Hepatocyte (in vitro differentiated cells): ENCODE data around the gene BRINP2. TPM values are rescaled to one million over a fixed set of nuclear protein-coding genes. Genes with fewer than 3 reads are reported as not detected.

Experiments used
- DNase-seq: peaks from one replicate; pipeline ENCODE4 v3.0.0-alpha.2; 2016; ENCODE audit warnings: low spot score
- H2AFZ ChIP-seq: fragments of 200-600 bp; sonication (generic); 2 replicates; pipeline ENCODE4 v1.6.0; 2016; ENCODE audit warnings: antibody characterized with exemption, mild to moderate bottlenecking
- H3K27ac ChIP-seq: fragments of 200-600 bp; sonication (generic); 2 replicates; pipeline ENCODE4 v1.5.1; 2016; ENCODE audit warnings: mild to moderate bottlenecking
- H3K27me3 ChIP-seq: fragments of 200-600 bp; sonication (generic); 2 replicates; pipeline ENCODE4 v1.6.1; 2016
- H3K36me3 ChIP-seq: fragments of 200-600 bp; sonication (generic); replicated peaks from 2 replicates; pipeline ENCODE4 v1.5.1; 2016; ENCODE audit warnings: low read depth; ENCODE audit not compliant: insufficient read depth
- H3K4me1 ChIP-seq: fragments of 200-600 bp; sonication (generic); 2 replicates; pipeline ENCODE4 v1.5.1; 2016; ENCODE audit warnings: mild to moderate bottlenecking, moderate library complexity; ENCODE audit not compliant: insufficient read depth
- H3K4me2 ChIP-seq: fragments of 200-600 bp; sonication (generic); 2 replicates; pipeline ENCODE4 v1.6.0; 2016
- H3K4me3 ChIP-seq: fragments of 200-600 bp; sonication (generic); 2 replicates; pipeline ENCODE4 v1.5.1; 2016; ENCODE audit warnings: mild to moderate bottlenecking
- H3K79me2 ChIP-seq: fragments of 200-600 bp; sonication (generic); 2 replicates; pipeline ENCODE4 v1.6.0; 2017; ENCODE audit warnings: mild to moderate bottlenecking
- H3K9me2 ChIP-seq: fragments of 200-600 bp; sonication (generic); replicated peaks from 2 replicates; pipeline ENCODE4 v1.6.0; 2017; ENCODE audit warnings: mild to moderate bottlenecking; ENCODE audit not compliant: insufficient read depth
- H3K9me3 ChIP-seq: fragments of 200-600 bp; sonication (generic); 2 replicates; pipeline ENCODE4 v1.5.1; 2016; ENCODE audit warnings: low read depth, mild to moderate bottlenecking
- H4K20me1 ChIP-seq: fragments of 200-600 bp; sonication (generic); 2 replicates; pipeline ENCODE4 v1.6.0; 2016; ENCODE audit warnings: mild to moderate bottlenecking; ENCODE audit not compliant: insufficient read depth, poor library complexity, severe bottlenecking
- EZH2 ChIP-seq: fragments of 200-600 bp; sonication (generic); IDR thresholded peaks from 2 replicates; pipeline ENCODE4 v1.6.1; 2016; ENCODE audit warnings: antibody characterized with exemption, mild to moderate bottlenecking, borderline replicate concordance
- EZH2phosphoT487 ChIP-seq: fragments of 200-600 bp; sonication (generic); IDR thresholded peaks from one replicate; pipeline ENCODE4 v1.6.1; 2018; ENCODE audit warnings: antibody characterized with exemption, mild to moderate bottlenecking, low read depth, moderate library complexity; ENCODE audit not compliant: unreplicated experiment, severe bottlenecking
- WGBS: methylation state at CpG from one replicate; pipeline ENCODE4 v1.1.6; 2016; ENCODE audit warnings: low lambda C conversion rate; ENCODE audit errors: missing lambda C conversion rate; 5-methylcytosine and 5-hydroxymethylcytosine counted together
- polyA plus RNA-seq: library from polyadenylated mRNA; unstranded; fragments of >200 nt; fragmentation: Nextera tagmentation; extraction: Ambion mirVana; gene quantifications from 2 replicates; pipeline ENCODE4 v1.2.1, GENCODE V29; 2016
- total RNA-seq: library from RNA; depleted of rRNA; stranded (reverse); fragments of >200 nt; gene quantifications from 2 replicates; pipeline ENCODE4 v1.2.3, GENCODE V29; 2014
- TF ChIP-seq, protein P1 (sequence below): fragments of 200-600 bp; sonication (generic); IDR thresholded peaks from 2 replicates; pipeline ENCODE4 v1.5.1; 2016; ENCODE audit warnings: antibody characterized with exemption, mild to moderate bottlenecking; ENCODE audit not compliant: poor library complexity

The BRINP2 gene
- total and polyA plus RNA-seq, 2 experiments from 2014 or later, result 1.5 TPM; not detected in 1

DNA sequence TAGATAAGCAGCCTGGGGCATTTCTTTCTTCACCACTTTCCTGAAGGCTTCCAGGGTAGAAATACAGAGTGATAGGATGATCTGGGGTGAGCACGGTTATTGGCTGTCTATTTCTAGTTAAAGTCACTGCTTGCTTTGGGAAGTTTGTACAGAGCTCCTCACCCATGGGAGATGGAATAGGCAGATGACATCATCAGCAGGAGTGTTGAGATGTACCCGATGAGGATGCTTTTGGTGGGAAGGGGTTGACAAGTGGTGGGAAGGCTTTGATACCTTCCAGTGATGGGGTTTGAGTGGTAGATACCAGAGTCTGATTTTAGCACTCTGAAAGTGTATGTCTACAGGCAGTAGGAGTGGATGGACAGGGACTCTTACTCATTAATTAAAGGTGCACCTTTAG lies 112.6 kb downstream of the BRINP2 start:
- H3K4me2 ChIP-seq, result no peak overlapping the region
- no peak for TF ChIP-seq EZH2phosphoT487
- no peak for TF ChIP-seq EZH2
- TF ChIP-seq, protein P1, sequence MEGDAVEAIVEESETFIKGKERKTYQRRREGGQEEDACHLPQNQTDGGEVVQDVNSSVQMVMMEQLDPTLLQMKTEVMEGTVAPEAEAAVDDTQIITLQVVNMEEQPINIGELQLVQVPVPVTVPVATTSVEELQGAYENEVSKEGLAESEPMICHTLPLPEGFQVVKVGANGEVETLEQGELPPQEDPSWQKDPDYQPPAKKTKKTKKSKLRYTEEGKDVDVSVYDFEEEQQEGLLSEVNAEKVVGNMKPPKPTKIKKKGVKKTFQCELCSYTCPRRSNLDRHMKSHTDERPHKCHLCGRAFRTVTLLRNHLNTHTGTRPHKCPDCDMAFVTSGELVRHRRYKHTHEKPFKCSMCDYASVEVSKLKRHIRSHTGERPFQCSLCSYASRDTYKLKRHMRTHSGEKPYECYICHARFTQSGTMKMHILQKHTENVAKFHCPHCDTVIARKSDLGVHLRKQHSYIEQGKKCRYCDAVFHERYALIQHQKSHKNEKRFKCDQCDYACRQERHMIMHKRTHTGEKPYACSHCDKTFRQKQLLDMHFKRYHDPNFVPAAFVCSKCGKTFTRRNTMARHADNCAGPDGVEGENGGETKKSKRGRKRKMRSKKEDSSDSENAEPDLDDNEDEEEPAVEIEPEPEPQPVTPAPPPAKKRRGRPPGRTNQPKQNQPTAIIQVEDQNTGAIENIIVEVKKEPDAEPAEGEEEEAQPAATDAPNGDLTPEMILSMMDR, result no peak
- WGBS, result 84% methylated on average over 2 of the region's 2 CpGs
- H3K9me3 ChIP-seq, result no peaks in the 10 kb centered on the region
- H3K9me2 ChIP-seq, result no peaks in the 10 kb centered on the region
- peaks cover 11% of the 10 kb centered on the region for H3K4me1 ChIP-seq
- no peaks in the 10 kb centered on the region for H3K36me3 ChIP-seq
- no peaks in the 10 kb centered on the region for H3K27me3 ChIP-seq
- no peak overlapping the region for H3K4me3 ChIP-seq
- no peak for DNase-seq
- no peaks in the 10 kb centered on the region for H3K79me2 ChIP-seq
- H4K20me1 ChIP-seq, result no peaks in the 10 kb centered on the region
- H3K27ac ChIP-seq, result no peak overlapping the region
- no peak overlapping the region for H2AFZ ChIP-seq

DNA sequence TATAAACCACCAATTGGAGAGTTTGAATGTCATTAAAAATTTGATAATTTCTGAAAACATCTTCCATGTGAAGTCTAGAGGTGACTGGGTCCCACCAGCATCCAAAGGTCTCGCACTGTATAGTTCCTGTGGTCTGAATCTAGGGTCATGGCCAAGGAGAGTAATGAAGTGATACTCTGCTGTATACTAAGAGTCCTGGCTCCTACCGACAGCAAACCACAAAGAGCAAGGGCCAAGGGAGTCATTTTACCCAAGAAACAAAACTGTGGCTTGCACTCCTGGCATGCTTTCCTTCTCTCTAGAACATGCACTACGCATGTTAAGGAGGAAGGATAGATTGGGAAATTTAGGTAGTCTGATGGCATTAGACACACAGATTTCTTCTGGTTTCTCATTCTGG lies 115.6 kb downstream of the BRINP2 start:
- no peaks in the 10 kb centered on the region for H3K9me3 ChIP-seq
- no peak overlapping the region for H3K4me2 ChIP-seq
- H2AFZ ChIP-seq, result no peak overlapping the region
- peaks cover 12% of the 10 kb centered on the region for H3K4me1 ChIP-seq
- H3K4me3 ChIP-seq, result no peak overlapping the region
- WGBS, result 93% methylated on average over 3 of the region's 3 CpGs
- no peaks in the 10 kb centered on the region for H3K36me3 ChIP-seq
- no peaks in the 10 kb centered on the region for H4K20me1 ChIP-seq
- H3K79me2 ChIP-seq, result no peaks in the 10 kb centered on the region
- DNase-seq, result no peak
- H3K9me2 ChIP-seq, result no peaks in the 10 kb centered on the region
- H3K27ac ChIP-seq, result no peak overlapping the region
- no peaks in the 10 kb centered on the region for H3K27me3 ChIP-seq
- TF ChIP-seq EZH2phosphoT487 (no peak), EZH2 (no peak)
- TF ChIP-seq, protein P1, result no peak

DNA sequence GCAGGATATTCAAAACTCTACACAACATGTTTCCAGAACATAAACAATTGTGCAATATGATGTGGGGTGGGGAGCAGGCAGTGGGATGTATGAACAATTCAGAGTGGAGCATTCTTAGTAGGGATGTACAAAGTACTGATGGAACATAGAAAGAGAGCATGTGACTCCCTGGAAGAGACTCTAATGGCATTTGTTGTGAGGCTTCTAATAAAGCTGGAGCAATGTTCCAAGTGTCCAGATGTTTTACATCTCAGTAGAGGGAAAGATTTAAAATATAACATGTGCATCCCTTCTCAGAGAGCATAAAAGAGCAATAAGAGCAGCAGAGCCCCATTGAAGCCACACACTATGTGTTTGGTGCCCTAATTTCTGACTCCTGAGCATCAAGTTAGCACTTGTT lies 116.5 kb downstream of the BRINP2 start:
- DNase-seq, result no peak
- H4K20me1 ChIP-seq, result no peaks in the 10 kb centered on the region
- no peak overlapping the region for H3K4me2 ChIP-seq
- H3K4me3 ChIP-seq, result no peak overlapping the region
- TF ChIP-seq, protein P1, result no peak
- no peak for TF ChIP-seq EZH2
- TF ChIP-seq EZH2phosphoT487, result no peak
- no peaks in the 10 kb centered on the region for H3K9me3 ChIP-seq
- no peaks in the 10 kb centered on the region for H3K9me2 ChIP-seq
- peaks cover 12% of the 10 kb centered on the region for H3K4me1 ChIP-seq
- no peak overlapping the region for H3K27ac ChIP-seq
- H2AFZ ChIP-seq, result no peak overlapping the region
- no peaks in the 10 kb centered on the region for H3K36me3 ChIP-seq
- H3K27me3 ChIP-seq, result no peaks in the 10 kb centered on the region
- H3K79me2 ChIP-seq, result no peaks in the 10 kb centered on the region

DNA sequence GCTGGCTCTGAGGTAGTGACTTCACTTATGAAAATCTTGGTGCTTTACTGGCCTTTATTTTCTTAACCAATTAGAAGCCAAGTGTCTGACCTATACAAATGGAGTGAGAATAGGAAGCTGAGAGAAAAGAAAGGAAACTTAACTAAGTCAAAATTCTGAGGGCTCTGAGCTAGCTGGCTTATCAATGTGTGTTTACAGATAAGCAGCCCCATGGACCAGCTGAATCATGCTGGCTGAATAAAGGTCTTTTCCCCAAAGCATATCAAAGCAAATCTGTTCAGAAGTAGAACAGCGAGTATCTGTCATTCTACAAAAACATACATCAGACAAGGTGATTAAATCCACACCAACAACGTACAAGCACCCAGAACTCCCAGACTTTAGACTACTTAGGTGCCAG lies 117.2 kb downstream of the BRINP2 start:
- DNase-seq, result peak; percentile 25
- WGBS, result 10% methylated on average over 2 of the region's 2 CpGs
- Histone ChIP-seq H3K36me3 (no peaks in the 10 kb centered on the region), H3K9me2 (no peaks in the 10 kb centered on the region), H2AFZ (no peak overlapping the region), H3K27me3 (no peaks in the 10 kb centered on the region), H3K9me3 (no peaks in the 10 kb centered on the region), H3K4me2 (peak overlapping the region; percentile 38), H3K4me1 (peaks cover 12% of the 10 kb centered on the region), H3K4me3 (no peak overlapping the region), H3K79me2 (no peaks in the 10 kb centered on the region), H4K20me1 (no peaks in the 10 kb centered on the region), H3K27ac (no peak overlapping the region)
- TF ChIP-seq, protein P1, result no peak
- TF ChIP-seq EZH2phosphoT487 (no peak), EZH2 (no peak)
